IMR-90 (cell line): ENCODE results near the gene HLA-DQB1. TPM values are rescaled to one million over a fixed set of nuclear protein-coding genes. Genes with fewer than 3 reads are reported as not detected.
"Not testable (repeated sequence)": the region's sequence is repeated elsewhere in the genome, so short reads cannot be mapped to it uniquely, and the experiment has no call there.

Source experiments
- ATAC-seq: fragments of 200-7000 bp; cut with Tn5 transposase; 2 replicates; pipeline ENCODE4 v1.9.1; 2020; ENCODE audit warnings: low read depth, mild to moderate bottlenecking, moderate library complexity
- BruUV-seq: library from RNA; stranded (reverse); fragments of 400-500 nt; replicated peaks from 2 replicates; lab custom pipeline; 2021; lab: Mats Ljungman, UMichigan
- CTCF ChIA-PET: fragments of 300-600 bp; formaldehyde crosslinking; extraction: SDS; loops from one replicate; lab custom pipeline; 2021; ENCODE audit warnings: antibody characterized with exemption; lab: Yijun Ruan, JAX
- POLR2A ChIA-PET: fragments of 300-600 bp; sonication (Branson Sonifier 250); formaldehyde crosslinking; loops from one replicate; lab custom pipeline; 2022; ENCODE audit warnings: antibody characterized with exemption; ENCODE audit not compliant: unreplicated experiment; lab: Charles Lee
- DNase-seq: peaks from one replicate; pipeline ENCODE4 v3.0.0; 2013
- H2AFZ ChIP-seq: replicated peaks from 2 replicates; pipeline ENCODE3; 2013; ENCODE audit warnings: low read length, mild to moderate bottlenecking; ENCODE audit not compliant: poor library complexity
- H2AK5ac ChIP-seq: 2 replicates; pipeline ENCODE4 v1.6.1; 2013; ENCODE audit warnings: low read depth, low read length, inconsistent platforms
- H2AK9ac ChIP-seq: replicated peaks from 2 replicates; pipeline ENCODE3; 2013; ENCODE audit warnings: mild to moderate bottlenecking, low read depth, low read length, moderate library complexity; ENCODE audit not compliant: poor library complexity
- H2BK120ac ChIP-seq: 2 replicates; pipeline ENCODE4 v1.6.1; 2013; ENCODE audit warnings: low read depth, low read length, inconsistent platforms
- H2BK15ac ChIP-seq: 3 replicates; pipeline ENCODE4 v1.6.1; 2013; ENCODE audit warnings: low read depth, low read length, inconsistent platforms
- H2BK20ac ChIP-seq: 2 replicates; pipeline ENCODE4 v1.6.1; 2013; ENCODE audit warnings: low read depth, mild to moderate bottlenecking, inconsistent platforms, low read length, moderate library complexity
- H2BK5ac ChIP-seq: 2 replicates; pipeline ENCODE4 v1.6.1; 2013; ENCODE audit warnings: mild to moderate bottlenecking, low read depth, low read length, inconsistent platforms; ENCODE audit not compliant: poor library complexity, severe bottlenecking
- H3K14ac ChIP-seq: replicated peaks from 2 replicates; pipeline ENCODE4 v1.6.1; 2013; ENCODE audit warnings: low read depth, low read length, inconsistent platforms
- H3K18ac ChIP-seq: 2 replicates; pipeline ENCODE4 v1.6.1; 2013; ENCODE audit warnings: low read depth, low read length, control low read depth
- H3K23ac ChIP-seq: 2 replicates; pipeline ENCODE4 v1.6.1; 2013; ENCODE audit warnings: low read depth, low read length, inconsistent platforms
- H3K27ac ChIP-seq: 2 replicates; pipeline ENCODE4 v1.5.1; 2013; ENCODE audit warnings: mild to moderate bottlenecking, control low read depth, low read length; ENCODE audit not compliant: insufficient read depth
- H3K27me3 ChIP-seq: 2 replicates; pipeline ENCODE4 v1.6.1; 2013; ENCODE audit warnings: low read length; ENCODE audit not compliant: control insufficient read depth, insufficient read depth
- H3K36me3 ChIP-seq: 2 replicates; pipeline ENCODE4 v1.6.1; 2013; ENCODE audit warnings: low read length, mixed read lengths; ENCODE audit not compliant: control insufficient read depth, insufficient read depth
- H3K4ac ChIP-seq: 2 replicates; pipeline ENCODE4 v1.6.1; 2013; ENCODE audit warnings: low read depth, low read length, inconsistent platforms
- H3K4me1 ChIP-seq: 2 replicates; pipeline ENCODE4 v1.6.1; 2013; ENCODE audit warnings: low read length, mixed read lengths; ENCODE audit not compliant: control insufficient read depth, insufficient read depth
- H3K4me2 ChIP-seq: 2 replicates; pipeline ENCODE4 v1.6.1; 2013; ENCODE audit warnings: low read depth, mild to moderate bottlenecking, control low read depth, low read length, moderate library complexity
- H3K4me3 ChIP-seq: 2 replicates; pipeline ENCODE4 v1.5.1; 2013; ENCODE audit warnings: low read depth, mild to moderate bottlenecking, control low read depth, low read length, moderate library complexity; ENCODE audit not compliant: insufficient read depth
- H3K56ac ChIP-seq: 2 replicates; pipeline ENCODE4 v1.6.1; 2013; ENCODE audit warnings: low read length, inconsistent platforms; ENCODE audit not compliant: insufficient read depth; ENCODE audit errors: extremely low read depth
- H3K79me1 ChIP-seq, 2 experiments: 2 replicates each; pipeline ENCODE4 v1.6.1; 2013; ENCODE audit warnings: low read length in 2 of 2, inconsistent platforms in 1 of 2, low read depth in 1 of 2
- H3K9ac ChIP-seq: 2 replicates; pipeline ENCODE4 v1.6.1; 2013; ENCODE audit warnings: low read depth, low read length, control low read depth
- H3K9me1 ChIP-seq: 2 replicates; pipeline ENCODE4 v1.6.1; 2013; ENCODE audit warnings: low read length, inconsistent platforms; ENCODE audit not compliant: insufficient read depth
- H3K9me3 ChIP-seq: 2 replicates; pipeline ENCODE4 v1.6.1; 2013; ENCODE audit warnings: low read length; ENCODE audit not compliant: control insufficient read depth, insufficient read depth
- H4K20me1 ChIP-seq: 2 replicates; pipeline ENCODE4 v1.6.1; 2013; ENCODE audit warnings: low read length, inconsistent platforms; ENCODE audit not compliant: insufficient read depth
- H4K5ac ChIP-seq: 2 replicates; pipeline ENCODE4 v1.6.1; 2013; ENCODE audit warnings: mild to moderate bottlenecking, low read depth, low read length, control low read depth
- H4K8ac ChIP-seq, 2 experiments: 2 replicates each; pipeline ENCODE4 v1.6.1; 2013; ENCODE audit warnings: low read depth in 2 of 2, low read length in 2 of 2, control low read depth in 1 of 2, inconsistent platforms in 1 of 2
- H4K91ac ChIP-seq: 2 replicates; pipeline ENCODE4 v1.6.1; 2013; ENCODE audit warnings: low read depth, low read length, inconsistent platforms; ENCODE audit not compliant: insufficient read depth
- WGBS, 2 experiments: methylation state at CpG; one replicate each; pipeline versions ENCODE4 v1.1.5 to v1.1.7; 2013; ENCODE audit warnings: missing lambda C conversion rate in 2 of 2; ENCODE audit not compliant: insufficient read length in 1 of 2; ENCODE audit errors: extremely low coverage in 2 of 2; 5-methylcytosine and 5-hydroxymethylcytosine counted together
- dilution Hi-C: fragments of 300-500 bp; cut with HindIII; formaldehyde crosslinking; loops from one replicate; pipeline ENCODE4 v1.14.3; 2018; ENCODE audit warnings: low sequenced_read_pairs; ENCODE audit not compliant: unreplicated experiment
- in situ Hi-C: fragments of 300-500 bp; cut with MboI; formaldehyde crosslinking; loops from 3 replicates; pipeline ENCODE4 v1.14.3; 2019; ENCODE audit warnings: low sequenced_read_pairs, inconsistent platforms, mixed read lengths
- intact Hi-C: fragments of 100-400 bp; cut with micrococcal nuclease; formaldehyde crosslinking; loops from 2 replicates; pipeline ENCODE4 v1.10.0; 2022
- polyA plus RNA-seq, 3 experiments: library from polyadenylated mRNA; depleted of rRNA; stranded (reverse); fragments of >200 nt; gene quantifications; 2 replicates each; pipeline ENCODE4 v1.2.3, GENCODE V29; 2012; ENCODE audit warnings: low replicate concordance in 1 of 3
- total RNA-seq: library from RNA; depleted of rRNA; stranded (reverse); fragments of >200 nt; gene quantifications from 2 replicates; pipeline ENCODE4 v1.2.3, GENCODE V29; 2012

Gene HLA-DQB1
- total and polyA plus RNA-seq, 2 of the 4 experiments (the other 2 are of a cell fraction): not detected

GRCh38 chr6:32641785-32642719 lies 24.4 kb downstream of the HLA-DQB1 start:
- H3K23ac ChIP-seq, H3K56ac ChIP-seq, H2AFZ ChIP-seq, BruUV-seq, H2BK20ac ChIP-seq, H3K4me2 ChIP-seq, dilution Hi-C loops, H2AK9ac ChIP-seq, H2BK120ac ChIP-seq, H4K91ac ChIP-seq, H3K18ac ChIP-seq, H2AK5ac ChIP-seq, H3K4ac ChIP-seq, H3K4me1 ChIP-seq, DNase-seq, H3K36me3 ChIP-seq, in situ Hi-C loops, H3K27ac ChIP-seq, H2BK5ac ChIP-seq, H3K9me3 ChIP-seq, H4K8ac ChIP-seq, ATAC-seq, H3K14ac ChIP-seq, H4K20me1 ChIP-seq, H4K5ac ChIP-seq, H3K79me1 ChIP-seq, H3K9ac ChIP-seq, POLR2A ChIA-PET, CTCF ChIA-PET, H3K4me3 ChIP-seq, H2BK15ac ChIP-seq, H3K27me3 ChIP-seq, intact Hi-C loops, H3K9me1 ChIP-seq: not testable (repeated sequence)
- no CpG with 5 or more reads among the region's 2 CpGs for WGBS, 2 experiments
